Lower leg skin (tissue), 3 donors: ENCODE measurements around the gene MYH7.

Experiments
- POLR2A ChIP-seq, 2 donors: fragments of 450-650 bp; IDR thresholded peaks; one replicate each; pipeline ENCODE4 v1.6.1; 2016 to 2017; ENCODE audit warnings: antibody characterized with exemption in 2 of 2, mild to moderate bottlenecking in 1 of 2, moderate library complexity in 1 of 2
- TF ChIP-seq, protein P1 (sequence below), 3 donors: fragments of 450-650 bp; IDR thresholded peaks; one replicate each; pipeline ENCODE4 v1.5.1; 2016; ENCODE audit warnings: antibody characterized with exemption in 3 of 3, mild to moderate bottlenecking in 3 of 3, moderate library complexity in 2 of 3

- TF ChIP-seq, protein P1, sequence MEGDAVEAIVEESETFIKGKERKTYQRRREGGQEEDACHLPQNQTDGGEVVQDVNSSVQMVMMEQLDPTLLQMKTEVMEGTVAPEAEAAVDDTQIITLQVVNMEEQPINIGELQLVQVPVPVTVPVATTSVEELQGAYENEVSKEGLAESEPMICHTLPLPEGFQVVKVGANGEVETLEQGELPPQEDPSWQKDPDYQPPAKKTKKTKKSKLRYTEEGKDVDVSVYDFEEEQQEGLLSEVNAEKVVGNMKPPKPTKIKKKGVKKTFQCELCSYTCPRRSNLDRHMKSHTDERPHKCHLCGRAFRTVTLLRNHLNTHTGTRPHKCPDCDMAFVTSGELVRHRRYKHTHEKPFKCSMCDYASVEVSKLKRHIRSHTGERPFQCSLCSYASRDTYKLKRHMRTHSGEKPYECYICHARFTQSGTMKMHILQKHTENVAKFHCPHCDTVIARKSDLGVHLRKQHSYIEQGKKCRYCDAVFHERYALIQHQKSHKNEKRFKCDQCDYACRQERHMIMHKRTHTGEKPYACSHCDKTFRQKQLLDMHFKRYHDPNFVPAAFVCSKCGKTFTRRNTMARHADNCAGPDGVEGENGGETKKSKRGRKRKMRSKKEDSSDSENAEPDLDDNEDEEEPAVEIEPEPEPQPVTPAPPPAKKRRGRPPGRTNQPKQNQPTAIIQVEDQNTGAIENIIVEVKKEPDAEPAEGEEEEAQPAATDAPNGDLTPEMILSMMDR (IDR thresholded peaks at IDR 0.05), result no peak
- TF ChIP-seq POLR2A (IDR thresholded peaks at IDR 0.05), result no peak
Measured at GRCh38 chr14:23377198-23377550, 58.3 kb downstream of the MYH7 start.
